HepG2 (cell line): ENCODE measurements around the gene ADIPOR2. TPM values are rescaled to one million over a fixed set of nuclear protein-coding genes. Genes with fewer than 3 reads are reported as not detected.

Experiments used
- ATAD3A ChIP-seq: sonication (generic); formaldehyde crosslinking; IDR thresholded peaks from 2 replicates; pipeline ENCODE4 v1.4.0; 2020; ENCODE audit warnings: missing genetic modification reagents
- ELF1 ChIP-seq: sonication (generic); formaldehyde crosslinking; IDR thresholded peaks from 2 replicates; pipeline ENCODE4 v1.4.0; 2020; ENCODE audit warnings: missing genetic modification reagents
- FOXO1 ChIP-seq: sonication (generic); formaldehyde crosslinking; IDR thresholded peaks from 2 replicates; pipeline ENCODE4 v1.4.0; 2020; ENCODE audit warnings: missing genetic modification reagents
- KDM3A ChIP-seq: IDR thresholded peaks from 2 replicates; pipeline ENCODE4 v1.6.1; 2018; ENCODE audit warnings: low read depth, missing compliant biosample characterization
- KDM6A ChIP-seq: IDR thresholded peaks from 2 replicates; pipeline ENCODE4 v1.6.1; 2016; ENCODE audit warnings: low read depth
- PCBP2 ChIP-seq: fragments of 200-400 bp; formaldehyde crosslinking; optimal IDR thresholded peaks from 2 replicates; pipeline ENCODE3; 2018; ENCODE audit warnings: low read length, low read depth; ENCODE audit not compliant: poor library complexity, severe bottlenecking
- RAD51 ChIP-seq: fragments of 450-650 bp; IDR thresholded peaks from 2 replicates; pipeline ENCODE4 v1.6.1; 2016; ENCODE audit warnings: borderline replicate concordance
- RFX5 ChIP-seq: IDR thresholded peaks from 2 replicates; pipeline ENCODE4 v1.6.1; 2011; ENCODE audit warnings: low read depth, low read length, improper control_type of control experiment
- SMAD3 ChIP-seq: sonication (generic); formaldehyde crosslinking; IDR thresholded peaks from 2 replicates; pipeline ENCODE4 v1.4.0; 2020; ENCODE audit warnings: missing genetic modification reagents
- ZBTB20 ChIP-seq: sonication (generic); formaldehyde crosslinking; IDR thresholded peaks from 2 replicates; pipeline ENCODE4 v1.8.1; 2023; ENCODE audit warnings: missing genetic modification reagents, low read depth, mild to moderate bottlenecking, borderline replicate concordance
- ZNF589 ChIP-seq: sonication (generic); formaldehyde crosslinking; conservative IDR thresholded peaks from 2 replicates; pipeline ENCODE4 v1.8.0; 2022; ENCODE audit warnings: mild to moderate bottlenecking, moderate library complexity, missing genetic modification reagents
- ZNF607 ChIP-seq: sonication (generic); formaldehyde crosslinking; IDR thresholded peaks from 2 replicates; pipeline ENCODE4 v1.5.1; 2020; ENCODE audit warnings: missing genetic modification reagents, mild to moderate bottlenecking, borderline replicate concordance
- ZNF615 ChIP-seq: sonication (generic); formaldehyde crosslinking; IDR thresholded peaks from 2 replicates; pipeline ENCODE4 v1.5.0; 2020; ENCODE audit warnings: mild to moderate bottlenecking, missing genetic modification reagents, borderline replicate concordance
- ZNF761 ChIP-seq: sonication (generic); formaldehyde crosslinking; conservative IDR thresholded peaks from 2 replicates; pipeline ENCODE4 v1.4.0; 2020; ENCODE audit warnings: mild to moderate bottlenecking, missing genetic modification reagents
- polyA plus RNA-seq, 8 experiments: library from polyadenylated mRNA; depleted of rRNA in 3 of 8; stranded (reverse) in 7 of 8; unstranded in 1 of 8; fragments of >200 nt; fragmentation: Illumina TruSeq in 4 of 8; extraction: Trizol in 4 of 8; gene quantifications; 2 replicates each; pipeline versions ENCODE4 v1.2.1 to v1.2.3, GENCODE V29; 2011 to 2016; ENCODE audit warnings: low read depth in 4 of 8, missing spikeins in 1 of 8, mixed read lengths in 1 of 8; ENCODE audit not compliant: insufficient read depth in 1 of 8
- total RNA-seq, 5 experiments: library from RNA; depleted of rRNA; stranded (reverse); fragments of >200 nt; fragmentation: Illumina TruSeq; extraction: Trizol; gene quantifications; 2 replicates each; pipeline ENCODE4 v1.2.3, GENCODE V29; 2016; ENCODE audit warnings: low read depth in 1 of 5
- TF ChIP-seq, protein P1 (sequence below): sonication (generic); formaldehyde crosslinking; IDR thresholded peaks from 2 replicates; pipeline ENCODE4 v1.5.0; 2020; ENCODE audit warnings: missing genetic modification reagents
- TF ChIP-seq, protein P2 (sequence below): sonication (generic); formaldehyde crosslinking; IDR thresholded peaks from 2 replicates; pipeline ENCODE4 v1.8.0; 2022; ENCODE audit warnings: missing genetic modification reagents, mild to moderate bottlenecking, borderline replicate concordance
- TF ChIP-seq, protein P3 (sequence below): sonication (generic); formaldehyde crosslinking; IDR thresholded peaks from 2 replicates; pipeline ENCODE4 v1.5.0; 2020; ENCODE audit warnings: missing genetic modification reagents, mild to moderate bottlenecking, borderline replicate concordance
- TF ChIP-seq, protein P4 (sequence below): sonication (generic); formaldehyde crosslinking; IDR thresholded peaks from 2 replicates; pipeline ENCODE4 v1.8.0; 2022; ENCODE audit warnings: missing genetic modification reagents, mild to moderate bottlenecking, moderate library complexity, borderline replicate concordance
- TF ChIP-seq, protein P5 (sequence below): sonication (generic); formaldehyde crosslinking; IDR thresholded peaks from 2 replicates; pipeline ENCODE4 v1.4.0; 2020; ENCODE audit warnings: mild to moderate bottlenecking, missing genetic modification reagents, borderline replicate concordance
- TF ChIP-seq, protein P6 (sequence below): sonication (generic); formaldehyde crosslinking; IDR thresholded peaks from 2 replicates; pipeline ENCODE4 v1.4.0; 2020; ENCODE audit warnings: low read depth, mild to moderate bottlenecking, missing genetic modification reagents

Gene ADIPOR2
- total and polyA plus RNA-seq, 2 of the 13 experiments (the other 11 are each of a cell fraction or from before 2014, with no cell fraction given): 35.2 to 52.2 TPM

DNA sequence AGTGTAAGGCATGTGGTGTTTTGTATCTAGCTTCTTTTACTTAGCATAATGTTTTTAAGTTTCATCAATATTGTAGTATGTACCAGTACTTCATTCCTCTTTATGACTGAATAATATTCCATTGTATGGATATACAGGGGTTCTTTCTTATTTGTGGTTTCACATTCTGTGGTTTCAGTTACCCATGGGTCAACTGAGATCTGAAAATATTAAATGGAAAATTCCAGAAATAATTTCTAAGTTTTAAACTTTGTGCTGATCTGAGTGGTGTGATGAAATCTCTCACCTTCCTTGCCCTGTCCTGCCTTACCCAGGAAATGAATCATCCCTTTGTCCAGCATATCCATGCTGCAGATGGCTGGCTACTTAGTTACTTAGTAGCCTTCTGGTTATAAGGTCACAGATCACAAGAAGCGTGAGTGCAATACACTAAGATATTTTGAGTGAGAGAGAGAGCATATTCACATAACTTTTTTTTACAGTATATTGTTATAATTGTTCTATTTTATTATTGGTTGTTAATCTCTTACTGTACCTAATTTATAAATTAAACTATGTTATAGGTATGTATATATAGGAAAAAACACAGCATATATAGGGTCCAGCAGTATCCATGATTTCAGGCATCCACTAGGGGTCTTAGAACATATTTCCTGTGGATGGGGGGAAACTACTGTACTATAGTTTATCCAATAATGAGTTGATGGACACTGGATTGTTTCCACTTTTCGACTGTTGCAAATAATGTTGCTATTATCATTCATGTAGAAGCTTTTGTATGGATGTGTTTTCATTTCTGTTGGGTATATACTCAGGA, 69.9 kb downstream of the ADIPOR2 start (continued):
- TF ChIP-seq, protein P1, sequence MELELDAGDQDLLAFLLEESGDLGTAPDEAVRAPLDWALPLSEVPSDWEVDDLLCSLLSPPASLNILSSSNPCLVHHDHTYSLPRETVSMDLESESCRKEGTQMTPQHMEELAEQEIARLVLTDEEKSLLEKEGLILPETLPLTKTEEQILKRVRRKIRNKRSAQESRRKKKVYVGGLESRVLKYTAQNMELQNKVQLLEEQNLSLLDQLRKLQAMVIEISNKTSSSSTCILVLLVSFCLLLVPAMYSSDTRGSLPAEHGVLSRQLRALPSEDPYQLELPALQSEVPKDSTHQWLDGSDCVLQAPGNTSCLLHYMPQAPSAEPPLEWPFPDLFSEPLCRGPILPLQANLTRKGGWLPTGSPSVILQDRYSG (CRISPR knock-in tag): no peak
- TF ChIP-seq RAD51 (no peak), ZNF607 (CRISPR knock-in tag) (no peak; the same call in 1 of the 2 replicates), ELF1 (CRISPR knock-in tag) (peak; percentile 66; the same call in 1 of the 2 replicates), KDM3A (CRISPR knock-in tag) (no peak; the same call in 1 of the 2 replicates), PCBP2 (no peak), FOXO1 (CRISPR knock-in tag) (no peak; the same call in 1 of the 2 replicates), ZNF615 (CRISPR knock-in tag) (no peak), RFX5 (no peak), KDM6A (CRISPR knock-in tag) (peak; percentile 68; the same call in 1 of the 2 replicates), SMAD3 (CRISPR knock-in tag) (no peak), ATAD3A (CRISPR knock-in tag) (no peak), ZBTB20 (CRISPR knock-in tag) (peak; percentile 73; the same call in 1 of the 2 replicates), ZNF589 (CRISPR knock-in tag) (no peak), ZNF761 (no peak)
- TF ChIP-seq, protein P2, sequence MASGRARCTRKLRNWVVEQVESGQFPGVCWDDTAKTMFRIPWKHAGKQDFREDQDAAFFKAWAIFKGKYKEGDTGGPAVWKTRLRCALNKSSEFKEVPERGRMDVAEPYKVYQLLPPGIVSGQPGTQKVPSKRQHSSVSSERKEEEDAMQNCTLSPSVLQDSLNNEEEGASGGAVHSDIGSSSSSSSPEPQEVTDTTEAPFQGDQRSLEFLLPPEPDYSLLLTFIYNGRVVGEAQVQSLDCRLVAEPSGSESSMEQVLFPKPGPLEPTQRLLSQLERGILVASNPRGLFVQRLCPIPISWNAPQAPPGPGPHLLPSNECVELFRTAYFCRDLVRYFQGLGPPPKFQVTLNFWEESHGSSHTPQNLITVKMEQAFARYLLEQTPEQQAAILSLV (CRISPR knock-in tag): no peak; the same call in 1 of the 2 replicates
- TF ChIP-seq, protein P3, sequence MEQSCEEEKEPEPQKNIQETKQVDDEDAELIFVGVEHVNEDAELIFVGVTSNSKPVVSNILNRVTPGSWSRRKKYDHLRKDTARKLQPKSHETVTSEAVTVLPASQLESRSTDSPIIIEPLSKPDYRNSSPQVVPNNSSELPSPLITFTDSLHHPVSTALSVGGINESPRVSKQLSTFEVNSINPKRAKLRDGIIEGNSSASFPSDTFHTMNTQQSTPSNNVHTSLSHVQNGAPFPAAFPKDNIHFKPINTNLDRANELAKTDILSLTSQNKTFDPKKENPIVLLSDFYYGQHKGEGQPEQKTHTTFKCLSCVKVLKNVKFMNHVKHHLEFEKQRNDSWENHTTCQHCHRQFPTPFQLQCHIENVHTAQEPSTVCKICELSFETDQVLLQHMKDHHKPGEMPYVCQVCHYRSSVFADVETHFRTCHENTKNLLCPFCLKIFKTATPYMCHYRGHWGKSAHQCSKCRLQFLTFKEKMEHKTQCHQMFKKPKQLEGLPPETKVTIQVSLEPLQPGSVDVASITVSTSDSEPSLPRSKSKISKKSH (CRISPR knock-in tag): no peak
- TF ChIP-seq, protein P4, sequence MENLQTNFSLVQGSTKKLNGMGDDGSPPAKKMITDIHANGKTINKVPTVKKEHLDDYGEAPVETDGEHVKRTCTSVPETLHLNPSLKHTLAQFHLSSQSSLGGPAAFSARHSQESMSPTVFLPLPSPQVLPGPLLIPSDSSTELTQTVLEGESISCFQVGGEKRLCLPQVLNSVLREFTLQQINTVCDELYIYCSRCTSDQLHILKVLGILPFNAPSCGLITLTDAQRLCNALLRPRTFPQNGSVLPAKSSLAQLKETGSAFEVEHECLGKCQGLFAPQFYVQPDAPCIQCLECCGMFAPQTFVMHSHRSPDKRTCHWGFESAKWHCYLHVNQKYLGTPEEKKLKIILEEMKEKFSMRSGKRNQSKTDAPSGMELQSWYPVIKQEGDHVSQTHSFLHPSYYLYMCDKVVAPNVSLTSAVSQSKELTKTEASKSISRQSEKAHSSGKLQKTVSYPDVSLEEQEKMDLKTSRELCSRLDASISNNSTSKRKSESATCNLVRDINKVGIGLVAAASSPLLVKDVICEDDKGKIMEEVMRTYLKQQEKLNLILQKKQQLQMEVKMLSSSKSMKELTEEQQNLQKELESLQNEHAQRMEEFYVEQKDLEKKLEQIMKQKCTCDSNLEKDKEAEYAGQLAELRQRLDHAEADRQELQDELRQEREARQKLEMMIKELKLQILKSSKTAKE (CRISPR knock-in tag): no peak
- TF ChIP-seq, protein P5, sequence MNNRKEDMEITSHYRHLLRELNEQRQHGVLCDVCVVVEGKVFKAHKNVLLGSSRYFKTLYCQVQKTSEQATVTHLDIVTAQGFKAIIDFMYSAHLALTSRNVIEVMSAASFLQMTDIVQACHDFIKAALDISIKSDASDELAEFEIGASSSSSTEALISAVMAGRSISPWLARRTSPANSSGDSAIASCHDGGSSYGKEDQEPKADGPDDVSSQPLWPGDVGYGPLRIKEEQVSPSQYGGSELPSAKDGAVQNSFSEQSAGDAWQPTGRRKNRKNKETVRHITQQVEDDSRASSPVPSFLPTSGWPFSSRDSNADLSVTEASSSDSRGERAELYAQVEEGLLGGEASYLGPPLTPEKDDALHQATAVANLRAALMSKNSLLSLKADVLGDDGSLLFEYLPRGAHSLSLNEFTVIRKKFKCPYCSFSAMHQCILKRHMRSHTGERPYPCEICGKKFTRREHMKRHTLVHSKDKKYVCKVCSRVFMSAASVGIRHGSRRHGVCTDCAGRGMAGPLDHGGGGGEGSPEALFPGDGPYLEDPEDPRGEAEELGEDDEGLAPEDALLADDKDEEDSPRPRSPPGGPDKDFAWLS (CRISPR knock-in tag): no peak
- TF ChIP-seq, protein P6, sequence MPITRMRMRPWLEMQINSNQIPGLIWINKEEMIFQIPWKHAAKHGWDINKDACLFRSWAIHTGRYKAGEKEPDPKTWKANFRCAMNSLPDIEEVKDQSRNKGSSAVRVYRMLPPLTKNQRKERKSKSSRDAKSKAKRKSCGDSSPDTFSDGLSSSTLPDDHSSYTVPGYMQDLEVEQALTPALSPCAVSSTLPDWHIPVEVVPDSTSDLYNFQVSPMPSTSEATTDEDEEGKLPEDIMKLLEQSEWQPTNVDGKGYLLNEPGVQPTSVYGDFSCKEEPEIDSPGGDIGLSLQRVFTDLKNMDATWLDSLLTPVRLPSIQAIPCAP (CRISPR knock-in tag): no peak
